Fibroblast of the aortic adventitia (primary cell): ENCODE data around the gene NR2F1. TPM values are rescaled to one million over a fixed set of nuclear protein-coding genes. Genes with fewer than 3 reads are reported as not detected.

Experiments
- DNase-seq: peaks from one replicate; pipeline ENCODE4 v3.0.0-alpha.2; 2010; ENCODE audit warnings: low read depth
- H3K4me3 ChIP-seq: 2 replicates; pipeline ENCODE4 v1.5.1; 2011; ENCODE audit warnings: low read depth, mild to moderate bottlenecking, control low read depth, low read length, moderate library complexity
- CTCF ChIP-seq: IDR thresholded peaks from 2 replicates; pipeline ENCODE4 v1.5.1; 2011; ENCODE audit warnings: mild to moderate bottlenecking, low read length, control low read depth, inconsistent platforms; ENCODE audit not compliant: insufficient read depth
- total RNA-seq: library from RNA; depleted of rRNA; stranded (reverse); fragments of >200 nt; gene quantifications from 2 replicates; pipeline ENCODE4 v1.2.3, GENCODE V29; 2012; ENCODE audit warnings: low replicate concordance

Gene NR2F1
- total RNA-seq, 1 donor, result 8.0 TPM

- TF ChIP-seq CTCF, result no peak
- DNase-seq, result no peak
- H3K4me3 ChIP-seq, result no peak overlapping the region
Observed at GRCh38 chr5:93570294-93571113, 12.5 kb upstream of the NR2F1 start.

- H3K4me3 ChIP-seq, result no peak overlapping the region
Observed at GRCh38 chr5:93571114-93571949, 11.7 kb upstream of the NR2F1 start.

GRCh38 chr5:93572101-93572607 is 10.9 kb upstream of the NR2F1 start:
- H3K4me3 ChIP-seq, result peak overlapping the region; percentile 44
- no peak for DNase-seq
- no peak for TF ChIP-seq CTCF

More at GRCh38 chr5:93571114-93571949, 11.7 kb upstream of the NR2F1 start:
- no peak for TF ChIP-seq CTCF
- DNase-seq, result no peak

GRCh38 chr5:93572608-93573353 is 10.2 kb upstream of the NR2F1 start:
- H3K4me3 ChIP-seq, result peak overlapping the region; percentile 44
- TF ChIP-seq CTCF, result no peak
- DNase-seq, result peak; percentile 44

GRCh38 chr5:93573354-93574351 is 9.4 kb upstream of the NR2F1 start:
- H3K4me3 ChIP-seq, result no peak overlapping the region
- no peak for TF ChIP-seq CTCF
- DNase-seq, result no peak
